ENCODE data around the gene SMG5.

DNA sequence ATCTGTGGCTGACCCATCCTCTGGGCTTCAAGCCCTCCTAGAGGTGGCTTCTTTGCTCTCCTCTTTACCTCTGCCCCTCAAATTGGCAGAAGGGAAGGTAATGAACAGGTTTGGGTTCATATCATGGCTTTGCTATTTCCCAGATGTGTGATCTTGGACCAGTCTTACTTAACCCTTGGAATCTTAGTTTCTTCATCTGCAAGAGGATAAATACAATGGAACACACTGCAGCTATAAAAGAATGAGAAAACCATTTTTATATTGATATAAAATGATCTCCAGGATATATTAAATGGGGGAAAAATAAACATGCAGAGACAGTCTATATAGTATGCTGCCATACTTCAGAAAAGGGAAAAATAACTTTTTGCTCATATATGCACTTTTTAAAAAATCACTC is 7.2 kb upstream of the SMG5 start:
- TF ChIP-seq, protein P1, sequence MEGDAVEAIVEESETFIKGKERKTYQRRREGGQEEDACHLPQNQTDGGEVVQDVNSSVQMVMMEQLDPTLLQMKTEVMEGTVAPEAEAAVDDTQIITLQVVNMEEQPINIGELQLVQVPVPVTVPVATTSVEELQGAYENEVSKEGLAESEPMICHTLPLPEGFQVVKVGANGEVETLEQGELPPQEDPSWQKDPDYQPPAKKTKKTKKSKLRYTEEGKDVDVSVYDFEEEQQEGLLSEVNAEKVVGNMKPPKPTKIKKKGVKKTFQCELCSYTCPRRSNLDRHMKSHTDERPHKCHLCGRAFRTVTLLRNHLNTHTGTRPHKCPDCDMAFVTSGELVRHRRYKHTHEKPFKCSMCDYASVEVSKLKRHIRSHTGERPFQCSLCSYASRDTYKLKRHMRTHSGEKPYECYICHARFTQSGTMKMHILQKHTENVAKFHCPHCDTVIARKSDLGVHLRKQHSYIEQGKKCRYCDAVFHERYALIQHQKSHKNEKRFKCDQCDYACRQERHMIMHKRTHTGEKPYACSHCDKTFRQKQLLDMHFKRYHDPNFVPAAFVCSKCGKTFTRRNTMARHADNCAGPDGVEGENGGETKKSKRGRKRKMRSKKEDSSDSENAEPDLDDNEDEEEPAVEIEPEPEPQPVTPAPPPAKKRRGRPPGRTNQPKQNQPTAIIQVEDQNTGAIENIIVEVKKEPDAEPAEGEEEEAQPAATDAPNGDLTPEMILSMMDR (IDR thresholded peaks at IDR 0.05): no peak
- no peak for TF ChIP-seq POLR2A (IDR thresholded peaks at IDR 0.05)

Measured in vagina (tissue), 2 donors.